Stimulated activated CD8-positive, alpha-beta memory T cell treated with anti-CD3 and anti-CD28 coated beads, Interleukin-4, amount 100 ng/mL, for 4 hours (primary cell): ENCODE results near the gene MATCAP1.

Experiments used
- DNase-seq, 2 donors: peaks; one replicate each; pipeline ENCODE4 v3.0.0-alpha.2; 2020; ENCODE audit warnings: low read depth in 2 of 2, low spot score in 1 of 2

The MATCAP1 gene

GRCh38 chr16:67174706-67175231 is 9.0 kb downstream of the MATCAP1 start:
- no peak for DNase-seq

GRCh38 chr16:67173808-67174705 is 9.7 kb downstream of the MATCAP1 start:
- no peak for DNase-seq

- DNase-seq = no peak
Observed at GRCh38 chr16:67173323-67173722, 10.4 kb downstream of the MATCAP1 start.

- no peak for DNase-seq
Observed at GRCh38 chr16:67170949-67171649, 12.7 kb downstream of the MATCAP1 start.

- DNase-seq = no peak
Observed at GRCh38 chr16:67170168-67170948, 13.4 kb downstream of the MATCAP1 start, which contains the start of gene NOL3. NOL3 (plus strand) TSS chr16:67170538.

GRCh38 chr16:67169642-67170167 is 14.1 kb downstream of the MATCAP1 start:
- no peak for DNase-seq

GRCh38 chr16:67169011-67169451 is 14.7 kb downstream of the MATCAP1 start:
- no peak for DNase-seq

- DNase-seq = no peak
Observed at GRCh38 chr16:67167588-67167987, 16.2 kb downstream of the MATCAP1 start.

- DNase-seq = no peak
Observed at GRCh38 chr16:67166598-67167168, 17.1 kb downstream of the MATCAP1 start.

GRCh38 chr16:67166110-67166547 is 17.6 kb downstream of the MATCAP1 start:
- DNase-seq = no peak

GRCh38 chr16:67165121-67166078 is 18.4 kb downstream of the MATCAP1 start:
- DNase-seq = no peak

GRCh38 chr16:67164599-67165061 is 19.1 kb downstream of the MATCAP1 start, which contains the start of gene HSF4:
HSF4 (plus strand) TSS chr16:67164745; CDS start chr16:67164812, 67 bp downstream.
- no peak for DNase-seq

- no peak for DNase-seq
Observed at GRCh38 chr16:67163999-67164558, 19.7 kb downstream of the MATCAP1 start.

GRCh38 chr16:67163164-67163998 is 20.4 kb downstream of the MATCAP1 start:
- DNase-seq = no peak

GRCh38 chr16:67162506-67163163 is 21.1 kb downstream of the MATCAP1 start:
- no peak for DNase-seq

GRCh38 chr16:67161595-67162058 is 22.1 kb downstream of the MATCAP1 start:
- DNase-seq = no peak
